Measurements from ENCODE around the gene BTBD1.
"Not testable (repeated sequence)": the region's sequence is repeated elsewhere in the genome, so short reads cannot be mapped to it uniquely, and the experiment has no call there.

DNA sequence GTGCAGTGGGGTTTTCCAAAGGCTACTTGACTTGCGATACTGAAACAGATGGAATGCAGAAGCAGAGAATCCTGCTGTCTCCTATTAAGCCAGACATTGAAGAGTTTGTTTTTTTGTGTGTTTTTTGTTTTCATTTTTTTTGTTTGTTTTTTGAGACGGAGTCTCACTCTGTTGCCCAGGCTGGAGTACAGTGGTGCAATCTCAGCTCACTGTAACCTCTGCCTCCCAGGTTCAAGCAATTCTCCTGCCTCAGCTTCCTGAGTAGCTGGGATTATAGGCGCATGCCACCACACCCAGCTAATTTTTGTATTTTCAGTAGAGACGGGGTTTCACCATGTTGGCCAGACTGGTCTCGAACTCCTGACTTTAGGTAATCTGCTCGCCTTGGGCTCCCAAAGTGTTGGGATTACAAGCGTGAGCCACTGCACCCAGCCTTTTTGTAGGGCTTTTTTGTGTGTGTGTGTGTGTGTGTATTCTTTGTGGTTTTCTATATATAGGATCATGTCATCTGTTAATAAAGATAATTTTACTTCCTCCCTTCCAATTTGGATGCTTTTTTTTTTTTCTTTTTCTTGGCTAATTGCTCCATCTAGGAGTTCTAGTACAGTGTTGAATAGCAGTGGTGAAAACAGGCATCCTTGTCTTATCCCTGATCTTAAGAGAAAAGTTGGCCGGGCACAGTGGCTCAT, 19.0 kb upstream of the BTBD1 start:
- TF ChIP-seq, protein P1, sequence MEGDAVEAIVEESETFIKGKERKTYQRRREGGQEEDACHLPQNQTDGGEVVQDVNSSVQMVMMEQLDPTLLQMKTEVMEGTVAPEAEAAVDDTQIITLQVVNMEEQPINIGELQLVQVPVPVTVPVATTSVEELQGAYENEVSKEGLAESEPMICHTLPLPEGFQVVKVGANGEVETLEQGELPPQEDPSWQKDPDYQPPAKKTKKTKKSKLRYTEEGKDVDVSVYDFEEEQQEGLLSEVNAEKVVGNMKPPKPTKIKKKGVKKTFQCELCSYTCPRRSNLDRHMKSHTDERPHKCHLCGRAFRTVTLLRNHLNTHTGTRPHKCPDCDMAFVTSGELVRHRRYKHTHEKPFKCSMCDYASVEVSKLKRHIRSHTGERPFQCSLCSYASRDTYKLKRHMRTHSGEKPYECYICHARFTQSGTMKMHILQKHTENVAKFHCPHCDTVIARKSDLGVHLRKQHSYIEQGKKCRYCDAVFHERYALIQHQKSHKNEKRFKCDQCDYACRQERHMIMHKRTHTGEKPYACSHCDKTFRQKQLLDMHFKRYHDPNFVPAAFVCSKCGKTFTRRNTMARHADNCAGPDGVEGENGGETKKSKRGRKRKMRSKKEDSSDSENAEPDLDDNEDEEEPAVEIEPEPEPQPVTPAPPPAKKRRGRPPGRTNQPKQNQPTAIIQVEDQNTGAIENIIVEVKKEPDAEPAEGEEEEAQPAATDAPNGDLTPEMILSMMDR (conservative IDR thresholded peaks at IDR 0.05; ENCODE audit: low read length), result 0 out of 2 replicates have a peak, but pooled peaks have one; percentile 2
- not testable (repeated sequence) for TF ChIP-seq EZH2phosphoT487 (IDR thresholded peaks at IDR 0.05; ENCODE audit: borderline replicate concordance, low read depth, low read length)

Data from OCI-LY7 (cell line).